Activated CD4-positive, CD25-positive, alpha-beta regulatory T cell treated with anti-CD3 and anti-CD28 coated beads, Interleukin-2, amount 50 U/mL, for 72 hours (primary cell): ENCODE measurements around the gene UBE2QL1.

ENCODE experiments used
- DNase-seq: peaks from one replicate; pipeline ENCODE4 v3.0.0; 2021

The UBE2QL1 gene

DNA sequence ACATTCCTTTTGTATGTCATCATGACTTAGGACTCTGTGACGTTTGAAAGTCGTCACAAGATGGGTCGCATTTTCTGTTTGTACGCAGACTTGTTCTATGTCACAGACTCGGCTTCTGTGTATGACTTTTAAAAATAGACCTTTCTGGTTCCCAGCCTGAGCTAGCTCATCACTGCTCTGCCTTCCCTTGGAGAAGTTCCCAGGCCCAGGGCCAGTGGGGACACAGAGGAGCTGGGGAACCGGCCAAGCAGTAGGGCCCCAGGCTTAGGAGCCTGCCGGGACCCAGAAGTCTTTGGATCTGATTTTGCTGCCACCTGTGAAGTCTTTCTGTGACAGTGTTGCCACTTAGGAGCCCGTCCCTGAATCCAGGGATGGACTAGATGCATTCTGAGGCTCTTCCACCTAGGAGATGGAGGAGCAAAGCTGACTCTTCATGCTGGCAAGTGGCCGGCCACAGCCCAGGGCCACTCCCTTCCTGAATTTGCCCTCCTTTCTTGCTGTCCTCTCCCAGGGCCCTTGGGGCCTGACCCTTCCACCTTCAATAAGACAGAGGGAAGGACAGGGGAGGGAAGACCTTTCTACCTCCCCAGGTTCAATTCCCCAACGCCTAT is 18.1 kb upstream of the UBE2QL1 start:
- DNase-seq = no peak

DNA sequence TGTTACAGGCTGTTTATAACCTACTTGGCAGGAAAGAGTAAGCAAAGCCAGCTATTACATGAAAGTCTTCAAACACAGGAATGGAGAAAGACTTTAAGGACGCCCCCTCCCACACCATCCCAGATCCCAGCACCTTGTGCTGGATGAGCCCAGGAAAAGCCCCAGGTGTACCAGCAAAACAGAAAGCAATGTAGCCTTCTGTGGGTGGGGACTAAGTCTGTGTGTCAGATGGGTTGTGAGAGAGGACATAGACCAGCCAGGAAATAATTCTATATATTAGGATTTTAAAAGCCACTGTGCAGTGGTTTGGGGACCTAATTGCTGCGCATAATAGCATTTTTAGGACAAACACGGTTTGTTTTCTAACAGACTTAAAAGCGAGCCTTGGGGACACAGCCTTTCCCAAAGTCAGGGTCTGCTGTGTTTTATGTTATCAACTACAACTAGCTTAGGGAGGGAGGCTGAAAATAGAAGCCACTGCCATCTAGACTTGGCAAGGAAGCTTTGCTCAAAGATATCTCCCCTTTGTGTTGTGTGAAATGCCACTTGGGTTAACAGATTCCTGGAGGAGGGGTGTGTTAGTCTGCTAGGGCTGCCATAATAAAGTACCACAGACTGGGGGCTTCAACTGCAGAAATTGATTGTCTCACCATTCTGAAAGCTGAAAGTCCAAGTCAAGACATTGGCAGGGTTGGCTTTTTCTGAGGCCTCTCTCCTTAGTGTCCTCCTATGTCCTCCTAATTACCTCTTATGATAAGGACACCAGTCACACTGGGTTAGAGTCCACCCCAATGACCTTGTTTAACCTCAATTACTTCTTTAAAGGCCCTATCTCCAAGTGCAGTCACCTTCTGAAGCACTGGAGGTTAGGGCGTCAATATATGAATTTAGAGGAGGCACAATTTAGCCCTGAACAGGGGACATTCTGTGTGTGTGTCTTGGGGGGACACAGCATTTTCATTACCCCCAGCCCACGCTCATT is 17.2 kb upstream of the UBE2QL1 start:
- no peak for DNase-seq

DNA sequence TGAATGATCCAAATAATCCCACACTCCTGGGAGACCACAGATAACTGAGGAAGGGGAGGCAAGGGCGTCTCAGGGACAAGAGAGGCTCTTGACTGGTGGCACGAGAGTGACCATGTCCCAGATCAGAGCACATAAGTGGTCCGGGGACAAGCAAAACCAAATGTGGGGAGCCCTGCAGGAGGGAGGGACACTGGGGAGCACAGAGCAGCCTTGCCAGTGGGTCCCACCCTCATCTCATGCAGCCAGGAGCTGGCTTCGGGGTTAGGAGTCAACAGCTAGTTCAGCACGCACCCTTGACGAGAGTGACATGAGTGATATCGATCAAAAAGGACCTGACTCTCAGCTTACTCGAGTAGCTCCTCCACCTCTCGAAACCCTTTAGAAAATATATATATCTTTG is 16.5 kb upstream of the UBE2QL1 start:
- DNase-seq = no peak

DNA sequence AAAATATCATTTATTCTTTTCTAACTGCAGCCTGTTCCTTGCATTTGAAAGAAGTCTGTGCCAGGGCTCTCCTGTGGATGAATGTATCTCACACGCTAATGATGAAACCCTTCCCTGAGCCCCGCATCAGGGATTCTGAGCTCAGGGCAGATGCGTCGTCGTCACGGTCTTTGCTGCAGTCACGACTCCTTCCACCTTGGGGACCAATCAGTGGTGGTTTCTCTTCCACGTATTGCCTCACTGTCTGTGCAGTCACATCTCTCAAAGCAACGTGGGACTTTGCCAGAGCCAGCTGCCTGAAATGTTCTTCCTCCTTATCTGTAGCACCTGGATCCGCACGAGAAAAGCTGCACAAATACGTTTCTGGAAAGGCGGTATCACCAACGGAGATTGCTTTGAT is 13.9 kb upstream of the UBE2QL1 start:
- no peak for DNase-seq

DNA sequence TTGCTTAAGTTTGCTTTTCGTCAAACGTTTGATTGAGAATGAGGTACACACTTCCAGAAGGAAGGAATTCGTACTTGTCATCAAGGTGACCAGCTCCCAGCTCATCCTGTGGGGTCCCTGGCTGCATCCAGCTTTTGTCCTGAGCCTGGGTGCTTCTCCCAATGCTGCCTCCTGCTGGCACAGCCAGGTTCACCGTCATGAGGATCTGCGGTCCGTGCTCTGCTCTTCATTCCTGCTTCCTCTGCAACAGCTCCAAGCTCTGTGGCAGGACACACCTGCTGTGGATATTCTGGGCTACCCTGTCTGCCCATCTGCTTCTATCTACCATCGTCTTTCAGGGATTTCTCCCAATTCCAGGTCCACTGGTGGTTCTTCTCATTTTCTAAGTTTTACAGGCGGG is 13.3 kb upstream of the UBE2QL1 start:
- DNase-seq = no peak

DNA sequence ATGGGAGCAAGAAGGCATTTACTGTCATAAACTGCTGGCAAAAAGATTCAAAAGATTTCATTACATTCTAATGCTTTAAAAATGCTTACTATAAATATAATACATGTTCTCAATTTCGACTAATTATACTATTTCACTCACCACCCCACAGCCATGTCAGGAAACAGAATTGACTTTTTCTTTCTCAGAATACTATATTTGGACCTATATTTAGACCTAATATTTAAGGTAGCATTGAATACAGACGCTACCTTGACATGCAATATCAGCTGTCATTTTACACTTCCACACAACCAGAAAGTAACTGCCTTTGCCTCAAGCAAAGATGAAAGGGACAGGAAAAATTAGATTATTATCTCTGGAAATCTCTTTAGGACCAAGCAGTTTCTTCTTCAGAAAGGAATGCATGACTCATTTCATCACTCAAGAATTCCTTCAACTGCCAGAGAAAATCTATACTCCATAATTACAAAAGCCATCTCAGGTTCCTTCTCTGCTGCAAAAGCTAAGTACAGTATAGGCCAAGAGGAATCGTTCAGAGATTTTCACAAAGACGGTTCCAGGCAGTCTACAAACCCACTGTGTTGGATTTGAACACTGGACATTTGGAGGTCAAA is 11.8 kb upstream of the UBE2QL1 start:
- no peak for DNase-seq

DNA sequence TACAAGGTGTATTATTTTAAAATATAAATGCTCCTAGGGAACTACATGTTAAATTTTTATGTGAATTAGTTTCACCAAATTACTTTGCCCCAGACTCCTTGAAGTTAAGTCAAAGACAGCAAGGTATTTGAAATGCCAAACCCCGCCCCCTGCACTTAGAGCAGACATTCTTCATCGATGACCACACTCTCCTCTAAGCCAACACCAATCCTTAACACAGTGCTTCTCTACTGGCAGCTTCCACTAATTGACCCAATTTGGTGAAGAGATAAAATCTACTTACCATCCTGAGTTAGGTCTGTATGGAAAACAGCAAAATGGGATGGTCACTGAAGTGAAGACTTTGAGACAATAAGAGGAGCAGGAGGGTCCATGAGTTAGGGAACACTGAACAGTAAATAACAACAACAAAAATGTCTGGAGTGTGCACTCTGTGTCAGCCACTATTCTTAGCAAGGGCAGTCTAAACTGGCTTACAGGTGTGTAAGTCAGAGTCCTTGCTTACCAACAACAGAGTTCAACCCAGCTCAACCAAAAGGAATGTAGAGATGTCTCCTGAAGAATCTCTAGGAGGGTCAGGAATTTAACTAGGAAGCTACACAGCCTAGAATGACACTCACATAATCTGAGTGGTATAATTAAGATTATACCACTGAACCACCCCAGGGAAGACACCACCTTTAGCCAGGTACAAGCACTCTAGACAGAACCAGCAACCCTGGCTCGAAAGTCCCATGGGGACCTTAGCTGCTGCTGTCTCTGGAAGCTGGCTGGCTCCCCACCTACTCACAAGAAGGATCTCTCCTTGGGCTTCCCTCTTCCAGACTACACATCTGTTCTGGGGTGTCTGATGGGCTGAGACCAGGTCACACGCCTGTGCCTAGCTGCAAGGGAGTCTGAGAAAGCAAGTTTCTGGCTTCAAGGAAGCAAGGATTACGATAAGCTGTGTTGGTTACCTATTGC is 8.8 kb upstream of the UBE2QL1 start:
- no peak for DNase-seq

DNA sequence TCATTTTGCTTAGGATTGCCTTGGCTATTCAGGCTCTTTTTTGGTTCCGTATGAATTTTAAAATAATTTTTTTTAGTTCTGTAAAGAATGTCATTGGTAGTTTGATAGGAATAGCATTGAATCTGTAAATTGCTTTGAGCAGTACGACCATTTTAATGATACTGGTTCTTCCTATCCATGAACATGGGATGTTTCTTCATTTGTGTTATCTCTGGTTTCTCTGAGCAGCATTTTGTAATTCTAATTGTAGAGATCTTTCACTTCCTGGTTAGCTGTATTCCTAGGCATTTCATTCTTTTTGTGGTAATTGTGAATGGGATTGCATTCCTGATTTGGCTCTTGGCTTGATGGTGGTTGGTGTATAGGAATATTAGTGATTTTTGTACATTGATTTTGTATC is 6.3 kb upstream of the UBE2QL1 start:
- no peak for DNase-seq

DNA sequence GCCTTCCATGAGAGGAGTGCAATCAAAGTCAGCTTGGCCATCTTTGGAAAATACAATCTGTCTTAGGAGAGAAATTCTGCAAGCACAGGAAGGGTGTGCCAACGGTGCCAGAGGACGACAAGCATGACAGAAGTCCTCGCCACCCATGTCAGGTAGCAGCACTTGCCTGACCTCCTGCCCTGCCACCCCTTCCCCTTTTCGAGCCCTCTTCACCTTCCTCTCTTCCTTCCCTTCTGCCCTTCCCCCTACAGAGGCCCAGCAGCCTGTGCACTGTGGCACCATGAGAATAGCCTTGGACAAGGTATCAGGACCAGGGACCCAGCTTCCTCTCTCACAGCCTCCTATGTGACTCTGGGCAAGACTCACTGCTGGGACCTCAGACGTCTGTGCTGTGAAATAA is 5.3 kb upstream of the UBE2QL1 start:
- no peak for DNase-seq

DNA sequence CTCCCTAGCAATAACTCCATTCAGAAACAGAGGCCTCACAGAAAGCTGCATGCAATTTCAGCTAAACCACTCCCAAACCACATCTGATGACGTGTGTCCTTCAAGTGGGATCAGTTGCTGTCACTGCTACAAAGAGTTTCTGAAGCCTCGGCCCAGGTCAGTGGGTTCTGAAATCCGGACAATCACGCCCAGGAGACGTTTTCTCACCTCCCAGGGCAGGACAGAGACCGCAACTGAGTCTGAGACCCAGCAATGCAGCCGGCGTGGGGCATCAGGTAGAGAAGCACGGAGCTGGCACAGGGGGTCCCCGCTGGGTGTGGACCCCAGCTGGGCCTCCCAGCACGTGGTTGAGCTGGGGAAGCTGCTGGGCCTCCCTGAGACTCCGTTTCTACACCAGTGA is 2.6 kb upstream of the UBE2QL1 start:
- DNase-seq = no peak

DNA sequence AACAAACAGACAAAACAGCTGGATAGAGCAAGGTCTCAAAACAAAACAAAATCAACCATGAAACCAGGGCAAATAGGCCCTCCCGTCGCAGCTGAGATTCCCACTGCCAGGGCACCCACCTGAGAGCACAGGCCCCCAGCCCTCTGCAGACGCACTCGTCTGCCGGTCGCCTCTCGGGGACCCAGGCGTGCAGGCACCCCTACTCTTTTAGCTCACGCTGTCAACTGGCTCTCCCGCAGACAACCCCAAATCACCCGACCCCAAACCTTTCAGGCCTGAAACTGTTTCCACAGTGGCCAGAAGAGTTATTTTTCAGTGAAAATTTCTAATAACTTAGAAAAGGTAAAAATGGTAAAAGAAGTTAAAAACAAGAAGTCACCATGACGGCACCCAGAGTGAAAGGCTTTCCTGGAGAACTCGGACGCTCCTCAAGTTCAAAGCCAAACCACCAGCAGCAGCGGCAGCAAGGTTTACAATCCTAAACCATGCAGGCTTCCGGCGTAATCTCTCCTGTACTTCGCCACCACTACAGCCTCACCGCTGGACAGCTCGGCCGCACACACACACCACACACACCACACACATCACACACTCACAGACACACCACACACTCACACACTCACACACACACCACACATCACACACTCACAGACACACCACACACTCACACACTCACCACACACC is 1.9 kb upstream of the UBE2QL1 start:
- no peak for DNase-seq

DNA sequence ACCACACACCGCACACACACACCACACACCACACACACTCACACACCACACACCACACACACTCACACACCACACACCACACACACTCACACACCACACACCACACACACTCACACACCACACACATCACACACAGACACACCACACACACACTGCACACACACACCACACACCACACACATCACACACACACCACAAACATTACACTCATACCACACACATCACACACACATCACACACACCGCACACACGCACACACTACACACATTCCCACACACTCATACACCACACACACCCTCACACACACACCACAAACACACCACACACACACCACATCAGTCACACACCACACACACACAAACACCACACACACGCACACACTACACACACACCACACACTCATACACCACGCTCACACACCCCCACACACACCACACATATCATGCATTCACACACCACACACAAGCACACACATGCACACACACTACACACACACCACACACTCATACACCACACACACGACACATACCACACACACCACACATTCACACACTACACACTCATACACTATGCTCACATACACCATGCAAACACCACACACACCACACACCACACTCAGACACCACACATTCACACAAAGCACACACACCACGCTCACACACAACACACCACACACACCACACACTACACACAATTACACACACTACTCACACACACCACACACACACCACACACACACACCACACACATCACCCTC is 1.1 kb upstream of the UBE2QL1 start:
- no peak for DNase-seq

DNA sequence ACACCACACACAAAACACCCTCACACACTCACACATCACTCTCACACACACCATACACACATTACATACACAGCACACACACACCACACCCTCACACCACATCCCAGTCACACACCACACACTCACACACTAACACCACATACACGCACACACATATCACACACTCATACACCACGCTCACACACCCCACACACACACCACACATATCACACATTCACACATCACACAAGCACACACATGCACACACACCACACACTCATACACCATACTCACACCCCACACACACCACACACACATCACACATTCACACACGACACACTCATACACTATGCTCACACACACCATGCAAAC is 543 bp upstream of the UBE2QL1 start:
- no peak for DNase-seq

DNA sequence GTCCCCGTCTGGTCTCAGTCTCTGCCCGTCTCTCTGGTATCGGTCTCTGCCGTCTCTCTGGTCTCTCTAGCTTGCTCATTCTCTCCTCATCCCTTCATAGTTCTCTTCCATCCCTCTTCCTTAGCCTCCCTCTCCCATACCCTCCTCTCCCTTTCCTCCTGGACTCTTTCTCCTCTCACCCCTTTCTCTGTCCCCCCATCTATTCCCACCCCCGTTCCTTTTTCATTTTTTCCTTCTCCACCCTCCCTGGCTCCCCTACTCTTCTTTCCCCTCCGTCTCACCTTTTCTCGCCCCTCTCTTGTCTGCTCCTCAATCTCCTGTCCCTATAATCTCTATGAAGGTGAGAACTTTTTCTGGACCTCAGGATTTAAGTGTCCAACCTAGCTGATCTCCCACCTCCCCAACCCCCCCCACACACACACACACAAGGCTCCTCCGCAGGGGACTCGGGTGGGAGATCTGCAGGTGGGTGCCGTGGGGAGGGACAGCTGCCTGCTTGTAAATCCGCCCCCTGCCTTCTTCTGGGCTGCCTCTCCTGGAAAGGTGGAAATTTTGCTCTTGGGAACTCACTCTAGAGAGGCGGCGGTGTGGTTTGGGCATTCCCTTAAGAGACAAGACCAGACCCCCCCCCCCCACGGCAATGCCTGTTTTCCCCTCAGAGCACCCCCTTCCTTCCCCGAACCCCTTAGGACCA is 953 bp downstream of the UBE2QL1 start:
- no peak for DNase-seq

DNA sequence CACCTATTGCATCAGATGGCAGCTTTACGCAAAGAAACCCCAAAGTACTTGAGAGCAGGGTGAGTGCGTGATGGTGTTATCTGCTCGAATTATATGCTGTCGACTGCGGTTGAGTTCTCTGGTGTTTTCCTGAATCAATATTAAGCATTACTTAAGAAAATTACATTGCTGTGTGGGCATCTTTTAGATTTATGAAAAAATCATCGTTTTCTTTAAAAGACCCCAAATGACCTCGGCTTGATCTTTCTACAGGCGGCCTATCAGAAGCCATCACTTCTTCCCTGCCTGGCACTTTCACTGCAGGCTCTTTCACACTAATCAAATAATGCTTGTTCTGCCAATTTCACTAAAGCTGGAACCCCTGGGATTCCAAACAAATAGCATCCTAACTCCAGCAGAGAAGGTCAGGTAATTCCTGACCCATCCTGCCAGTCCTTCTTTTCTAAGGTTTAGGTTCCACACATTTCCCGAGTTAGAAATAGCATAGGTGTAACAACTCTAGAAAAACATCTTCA is 1.7 kb downstream of the UBE2QL1 start:
- no peak for DNase-seq

DNA sequence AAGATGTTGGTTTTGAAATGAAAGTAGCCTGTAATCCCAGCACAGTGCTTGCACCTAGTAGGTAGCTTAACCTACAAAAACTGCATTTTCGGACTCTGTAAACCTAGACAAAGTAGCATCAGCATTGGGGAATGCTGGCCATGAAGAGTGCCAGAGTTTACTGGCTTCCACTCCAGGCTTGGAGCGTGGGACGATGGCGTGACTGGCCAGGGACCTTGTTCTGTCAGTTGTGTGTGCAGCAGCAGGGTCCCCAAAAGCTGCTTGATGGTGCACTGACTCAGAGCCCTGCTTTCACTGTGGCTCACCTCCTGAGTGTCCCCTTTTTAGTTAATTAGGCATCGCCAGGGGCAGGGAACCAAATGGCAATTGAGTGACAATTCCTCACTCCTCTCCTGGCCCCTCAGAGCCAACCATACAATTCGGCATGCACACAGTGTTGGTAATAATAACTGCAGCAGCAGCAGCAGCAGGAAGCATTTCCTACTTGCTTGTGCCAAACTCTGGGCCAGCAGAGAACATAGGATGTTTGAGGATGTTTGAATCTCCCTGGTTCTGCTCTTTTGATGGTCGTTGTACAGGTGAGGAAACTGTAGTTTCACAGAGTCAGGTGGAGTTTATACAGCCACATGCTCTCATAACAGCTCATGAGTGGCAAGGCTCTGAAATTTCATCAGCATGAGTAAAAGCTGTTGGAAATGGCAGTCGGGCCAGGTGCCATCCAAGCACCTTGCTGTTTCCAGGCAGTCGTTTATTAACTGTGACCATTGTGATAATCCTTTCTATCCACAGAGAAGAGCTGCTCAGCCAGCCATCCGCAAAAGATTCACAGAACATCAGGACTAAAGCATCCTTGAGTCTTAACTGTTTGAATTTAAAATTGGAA is 4.2 kb downstream of the UBE2QL1 start:
- no peak for DNase-seq

DNA sequence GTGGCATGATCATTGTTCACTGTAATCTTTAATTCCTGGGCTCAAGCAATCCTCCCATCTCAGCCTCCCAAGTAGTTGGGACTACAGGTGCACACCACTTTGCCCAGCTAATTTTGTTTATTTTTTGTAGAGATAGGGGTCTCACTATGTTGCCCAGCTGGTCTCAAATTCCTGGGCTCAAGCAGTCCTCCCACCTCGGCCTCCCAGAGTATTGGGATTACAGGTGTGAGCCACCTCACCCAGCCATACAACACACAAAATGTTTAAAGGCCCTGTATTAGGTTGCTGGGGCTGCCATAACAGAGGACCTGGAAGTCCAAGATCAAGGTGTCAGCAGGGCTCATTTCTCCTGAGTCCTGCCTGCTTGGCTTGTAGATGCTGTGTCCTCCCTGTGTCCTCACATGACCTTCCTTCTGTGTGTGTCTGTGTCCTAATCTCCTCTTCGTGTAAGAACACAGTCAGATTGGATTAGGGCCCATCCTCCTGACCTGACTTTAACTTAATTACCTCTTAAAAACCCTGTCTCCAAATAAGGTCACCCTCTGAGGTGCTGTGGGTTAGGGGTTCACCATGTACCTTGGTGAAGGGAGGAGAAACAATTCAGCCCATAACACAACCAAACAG is 5.4 kb downstream of the UBE2QL1 start:
- DNase-seq = no peak

DNA sequence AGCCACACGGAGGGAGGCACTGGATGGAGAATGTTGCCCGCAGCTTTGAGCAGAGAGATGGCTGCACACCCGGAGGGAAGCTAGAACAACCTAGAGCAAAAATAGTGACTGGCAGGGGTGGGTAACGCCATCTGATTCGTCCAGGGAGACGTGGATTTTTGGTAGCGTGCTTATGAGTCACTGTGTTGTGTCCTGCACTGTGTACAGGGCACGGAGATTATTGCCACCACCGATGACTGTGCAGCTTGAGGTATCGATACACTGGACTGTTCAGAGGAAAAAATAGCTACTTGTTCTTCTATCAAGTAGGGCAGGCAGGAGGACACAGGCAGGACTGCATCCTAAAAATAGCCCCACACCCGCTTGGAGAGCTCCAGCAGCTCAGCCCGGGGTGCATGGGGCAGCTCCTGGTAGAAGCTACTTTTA is 6.0 kb downstream of the UBE2QL1 start:
- DNase-seq = no peak

DNA sequence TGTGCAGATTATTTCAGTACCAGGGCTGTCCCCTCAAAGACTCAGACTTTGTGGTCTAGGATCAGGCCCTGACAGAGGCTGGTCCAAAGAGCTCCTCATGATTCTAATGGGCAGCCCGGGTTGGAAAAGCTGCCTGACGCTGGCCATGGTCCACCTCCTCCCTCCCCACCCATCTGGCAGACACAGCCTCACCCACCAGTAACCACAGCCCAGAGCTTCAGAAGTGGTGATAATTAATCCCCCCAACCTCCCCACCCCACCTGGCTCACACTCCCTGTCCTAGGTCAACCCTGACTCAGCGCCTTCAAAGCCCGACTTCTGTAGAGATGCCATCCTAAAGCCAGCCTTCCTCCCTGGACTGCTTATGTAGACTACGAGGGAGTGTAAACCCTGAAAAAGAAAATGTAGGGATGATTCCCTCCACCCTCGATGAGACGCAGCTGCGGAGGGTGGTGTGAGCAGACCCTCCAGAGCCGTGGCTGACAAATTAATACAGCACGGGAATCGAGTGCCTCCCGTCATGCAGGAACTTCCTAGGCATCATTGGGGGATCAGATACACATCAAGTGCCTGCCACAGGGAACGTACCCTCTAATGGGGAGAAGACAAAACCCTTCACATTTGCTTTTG is 7.0 kb downstream of the UBE2QL1 start:
- DNase-seq = no peak
